HCT116 (cell line): ENCODE measurements around the gene FAXC.

Experiments used
- ELF1 ChIP-seq: IDR thresholded peaks from 2 replicates; pipeline ENCODE4 v1.6.1; 2012; ENCODE audit warnings: low read depth, borderline replicate concordance
- EZH2 ChIP-seq: fragments of 200-600 bp; sonication (generic); IDR thresholded peaks from 2 replicates; pipeline ENCODE4 v1.6.1; 2017; ENCODE audit warnings: antibody characterized with exemption, mixed run types
- JUND ChIP-seq: IDR thresholded peaks from 2 replicates; pipeline ENCODE4 v1.6.1; 2012
- POLR2A ChIP-seq: IDR thresholded peaks from 2 replicates; pipeline ENCODE4 v1.7.0; 2011; ENCODE audit warnings: borderline replicate concordance; ENCODE audit not compliant: insufficient read depth, insufficient read length; ENCODE audit errors: extremely low read depth
- POLR2AphosphoS5 ChIP-seq: IDR thresholded peaks from 2 replicates; pipeline ENCODE4 v1.6.1; 2011; ENCODE audit warnings: mild to moderate bottlenecking, low read depth, low read length, moderate library complexity
- RAD21 ChIP-seq: IDR thresholded peaks from 2 replicates; pipeline ENCODE4 v1.6.1; 2012; ENCODE audit warnings: low read depth, mild to moderate bottlenecking
- TCF7L2 ChIP-seq: IDR thresholded peaks from 2 replicates; pipeline ENCODE4 v1.7.0; 2011; ENCODE audit warnings: borderline replicate concordance, inconsistent platforms; ENCODE audit not compliant: insufficient read depth, insufficient read length; ENCODE audit errors: extremely low read depth
- ZFX ChIP-seq: fragments of 450-650 bp; IDR thresholded peaks from 2 replicates; pipeline ENCODE4 v1.6.1; 2017
- TF ChIP-seq, protein P1 (sequence below), 3 experiments: fragments of 200-600 bp in 1 of 3; sonication (generic) in 1 of 3; IDR thresholded peaks in 2 of 3; conservative IDR thresholded peaks in 1 of 3; 2 replicates each; pipeline ENCODE4 v1.5.1; 2012 to 2017; ENCODE audit warnings: low read depth in 2 of 3, low read length in 2 of 3, antibody characterized with exemption in 1 of 3, borderline replicate concordance in 1 of 3, control low read depth in 1 of 3, mild to moderate bottlenecking in 1 of 3, mixed read lengths in 1 of 3, mixed run types in 1 of 3, moderate library complexity in 1 of 3; ENCODE audit not compliant: insufficient read depth in 1 of 3
- TF ChIP-seq, protein P2 (sequence below): IDR thresholded peaks from 2 replicates; pipeline ENCODE4 v1.6.1; 2012
- TF ChIP-seq, protein P3 (sequence below): IDR thresholded peaks from 2 replicates; pipeline ENCODE4 v1.6.1; 2011; ENCODE audit warnings: mild to moderate bottlenecking, low read length, moderate library complexity; ENCODE audit not compliant: insufficient replicate concordance; ENCODE audit errors: extremely low read depth
- TF ChIP-seq, protein P4 (sequence below): IDR thresholded peaks from 2 replicates; pipeline ENCODE4 v1.6.1; 2012; ENCODE audit warnings: low read depth

DNA sequence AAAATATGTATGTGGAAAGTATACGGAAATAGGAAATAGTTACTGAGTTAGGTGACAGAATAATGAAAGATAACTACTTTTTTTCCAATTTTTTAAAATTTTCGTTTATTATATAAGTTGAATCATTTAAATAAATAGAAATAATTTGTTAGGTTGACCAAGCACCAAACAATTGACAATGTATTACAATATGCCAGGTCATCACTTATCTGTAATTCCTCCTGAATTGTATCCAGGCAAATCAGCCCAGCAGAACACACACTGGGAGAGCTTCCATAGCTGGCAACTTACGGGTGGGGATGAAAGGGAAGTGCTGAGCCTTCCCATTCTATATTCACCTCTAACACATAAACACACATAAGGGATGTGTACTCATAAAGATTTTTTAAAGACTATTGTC is 40.7 kb downstream of the FAXC start:
- TF ChIP-seq, protein P1, sequence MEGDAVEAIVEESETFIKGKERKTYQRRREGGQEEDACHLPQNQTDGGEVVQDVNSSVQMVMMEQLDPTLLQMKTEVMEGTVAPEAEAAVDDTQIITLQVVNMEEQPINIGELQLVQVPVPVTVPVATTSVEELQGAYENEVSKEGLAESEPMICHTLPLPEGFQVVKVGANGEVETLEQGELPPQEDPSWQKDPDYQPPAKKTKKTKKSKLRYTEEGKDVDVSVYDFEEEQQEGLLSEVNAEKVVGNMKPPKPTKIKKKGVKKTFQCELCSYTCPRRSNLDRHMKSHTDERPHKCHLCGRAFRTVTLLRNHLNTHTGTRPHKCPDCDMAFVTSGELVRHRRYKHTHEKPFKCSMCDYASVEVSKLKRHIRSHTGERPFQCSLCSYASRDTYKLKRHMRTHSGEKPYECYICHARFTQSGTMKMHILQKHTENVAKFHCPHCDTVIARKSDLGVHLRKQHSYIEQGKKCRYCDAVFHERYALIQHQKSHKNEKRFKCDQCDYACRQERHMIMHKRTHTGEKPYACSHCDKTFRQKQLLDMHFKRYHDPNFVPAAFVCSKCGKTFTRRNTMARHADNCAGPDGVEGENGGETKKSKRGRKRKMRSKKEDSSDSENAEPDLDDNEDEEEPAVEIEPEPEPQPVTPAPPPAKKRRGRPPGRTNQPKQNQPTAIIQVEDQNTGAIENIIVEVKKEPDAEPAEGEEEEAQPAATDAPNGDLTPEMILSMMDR (IDR thresholded peaks at IDR 0.05 in 2 of 3, conservative IDR thresholded peaks at IDR 0.05 in 1 of 3; ENCODE audit: borderline replicate concordance in 1 of 3, insufficient read depth in 1 of 3, low read depth in 2 of 3, low read length in 2 of 3), result no peak
- TF ChIP-seq, protein P2, sequence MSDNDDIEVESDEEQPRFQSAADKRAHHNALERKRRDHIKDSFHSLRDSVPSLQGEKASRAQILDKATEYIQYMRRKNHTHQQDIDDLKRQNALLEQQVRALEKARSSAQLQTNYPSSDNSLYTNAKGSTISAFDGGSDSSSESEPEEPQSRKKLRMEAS, result no peak
- TF ChIP-seq POLR2AphosphoS5 (no peak), POLR2A (no peak), ELF1 (no peak), EZH2 (no peak), JUND (no peak), TCF7L2 (no peak), RAD21 (no peak), ZFX (no peak)
- TF ChIP-seq, protein P3, sequence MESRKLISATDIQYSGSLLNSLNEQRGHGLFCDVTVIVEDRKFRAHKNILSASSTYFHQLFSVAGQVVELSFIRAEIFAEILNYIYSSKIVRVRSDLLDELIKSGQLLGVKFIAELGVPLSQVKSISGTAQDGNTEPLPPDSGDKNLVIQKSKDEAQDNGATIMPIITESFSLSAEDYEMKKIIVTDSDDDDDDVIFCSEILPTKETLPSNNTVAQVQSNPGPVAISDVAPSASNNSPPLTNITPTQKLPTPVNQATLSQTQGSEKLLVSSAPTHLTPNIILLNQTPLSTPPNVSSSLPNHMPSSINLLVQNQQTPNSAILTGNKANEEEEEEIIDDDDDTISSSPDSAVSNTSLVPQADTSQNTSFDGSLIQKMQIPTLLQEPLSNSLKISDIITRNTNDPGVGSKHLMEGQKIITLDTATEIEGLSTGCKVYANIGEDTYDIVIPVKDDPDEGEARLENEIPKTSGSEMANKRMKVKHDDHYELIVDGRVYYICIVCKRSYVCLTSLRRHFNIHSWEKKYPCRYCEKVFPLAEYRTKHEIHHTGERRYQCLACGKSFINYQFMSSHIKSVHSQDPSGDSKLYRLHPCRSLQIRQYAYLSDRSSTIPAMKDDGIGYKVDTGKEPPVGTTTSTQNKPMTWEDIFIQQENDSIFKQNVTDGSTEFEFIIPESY, result no peak
- TF ChIP-seq, protein P4, sequence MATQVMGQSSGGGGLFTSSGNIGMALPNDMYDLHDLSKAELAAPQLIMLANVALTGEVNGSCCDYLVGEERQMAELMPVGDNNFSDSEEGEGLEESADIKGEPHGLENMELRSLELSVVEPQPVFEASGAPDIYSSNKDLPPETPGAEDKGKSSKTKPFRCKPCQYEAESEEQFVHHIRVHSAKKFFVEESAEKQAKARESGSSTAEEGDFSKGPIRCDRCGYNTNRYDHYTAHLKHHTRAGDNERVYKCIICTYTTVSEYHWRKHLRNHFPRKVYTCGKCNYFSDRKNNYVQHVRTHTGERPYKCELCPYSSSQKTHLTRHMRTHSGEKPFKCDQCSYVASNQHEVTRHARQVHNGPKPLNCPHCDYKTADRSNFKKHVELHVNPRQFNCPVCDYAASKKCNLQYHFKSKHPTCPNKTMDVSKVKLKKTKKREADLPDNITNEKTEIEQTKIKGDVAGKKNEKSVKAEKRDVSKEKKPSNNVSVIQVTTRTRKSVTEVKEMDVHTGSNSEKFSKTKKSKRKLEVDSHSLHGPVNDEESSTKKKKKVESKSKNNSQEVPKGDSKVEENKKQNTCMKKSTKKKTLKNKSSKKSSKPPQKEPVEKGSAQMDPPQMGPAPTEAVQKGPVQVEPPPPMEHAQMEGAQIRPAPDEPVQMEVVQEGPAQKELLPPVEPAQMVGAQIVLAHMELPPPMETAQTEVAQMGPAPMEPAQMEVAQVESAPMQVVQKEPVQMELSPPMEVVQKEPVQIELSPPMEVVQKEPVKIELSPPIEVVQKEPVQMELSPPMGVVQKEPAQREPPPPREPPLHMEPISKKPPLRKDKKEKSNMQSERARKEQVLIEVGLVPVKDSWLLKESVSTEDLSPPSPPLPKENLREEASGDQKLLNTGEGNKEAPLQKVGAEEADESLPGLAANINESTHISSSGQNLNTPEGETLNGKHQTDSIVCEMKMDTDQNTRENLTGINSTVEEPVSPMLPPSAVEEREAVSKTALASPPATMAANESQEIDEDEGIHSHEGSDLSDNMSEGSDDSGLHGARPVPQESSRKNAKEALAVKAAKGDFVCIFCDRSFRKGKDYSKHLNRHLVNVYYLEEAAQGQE, result no peak
